KG1 (cell line): ENCODE data around the gene FOXP1.

ENCODE experiments used
- DNase-seq: peaks from one replicate; lab custom pipeline; 2025; lab: John Stamatoyannopoulos, UW

The FOXP1 gene

DNA sequence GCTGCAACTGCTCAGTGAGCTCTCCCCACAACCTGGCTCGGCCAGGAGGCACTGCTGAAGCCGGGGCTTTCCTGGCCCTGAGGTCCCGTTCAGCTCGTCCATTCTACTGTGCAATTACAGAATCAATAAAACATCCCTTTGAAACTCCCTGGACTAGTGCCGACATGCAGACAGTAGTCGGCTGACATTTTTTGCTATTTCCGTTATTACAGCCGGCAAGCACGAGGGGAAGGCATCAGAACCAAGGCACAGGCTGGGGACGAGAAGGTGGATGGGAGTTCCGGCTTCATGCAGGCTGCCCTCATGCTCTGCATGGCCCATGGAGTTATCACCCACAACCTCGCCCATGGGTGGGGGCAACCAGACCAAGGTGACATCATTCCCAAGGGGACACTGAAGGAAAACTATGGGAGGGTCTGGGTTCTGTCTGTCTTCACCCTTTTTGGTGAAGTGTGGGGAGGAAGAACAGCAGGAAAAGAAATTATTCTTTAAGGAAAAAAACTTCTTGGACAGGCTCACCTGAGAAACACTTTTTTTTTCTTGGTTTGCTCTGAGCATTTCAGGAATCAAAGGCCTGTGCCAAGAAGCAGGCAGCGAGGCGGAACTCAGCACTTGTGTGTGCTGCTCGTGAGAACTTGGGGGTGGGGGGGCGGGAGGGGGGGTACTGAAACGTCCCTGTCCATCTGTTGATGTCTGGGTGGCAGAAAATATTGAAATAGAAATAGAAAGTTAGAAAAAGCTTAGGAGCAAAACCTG, 154.5 kb downstream of the FOXP1 start:
- DNase-seq, result no peak

DNA sequence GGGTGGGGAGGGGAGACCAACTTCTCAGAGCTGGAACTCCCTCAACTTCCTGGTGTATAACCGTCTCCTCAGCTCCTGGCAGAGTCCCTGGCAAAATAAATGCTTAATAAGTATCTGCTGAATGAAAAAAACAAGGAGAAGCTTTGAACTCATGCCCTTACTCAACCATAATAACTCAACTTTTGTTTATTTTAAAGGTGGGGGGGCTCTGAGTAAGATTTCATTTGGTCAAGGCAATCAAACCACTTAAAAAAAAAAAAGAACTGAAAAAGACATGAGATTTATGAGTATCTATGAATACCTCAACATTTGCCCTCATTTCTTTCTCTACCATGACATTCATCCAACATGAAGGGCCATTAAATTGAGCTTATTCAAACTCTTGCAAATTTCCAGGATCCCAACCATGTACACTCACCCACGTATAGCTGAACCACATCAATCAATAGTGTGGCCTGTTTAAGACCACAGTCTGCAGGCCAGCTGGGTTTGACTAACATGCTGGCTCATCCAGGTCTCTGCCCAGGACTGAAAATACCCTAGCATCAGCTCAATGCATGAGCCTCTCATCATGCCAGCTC, 157.9 kb downstream of the FOXP1 start:
- no peak for DNase-seq

GRCh38 chr3:71423151-71423906, 160.2 kb downstream of the FOXP1 start:
- DNase-seq, result no peak

GRCh38 chr3:71421820-71422566, 161.5 kb downstream of the FOXP1 start:
- DNase-seq, result no peak

DNA sequence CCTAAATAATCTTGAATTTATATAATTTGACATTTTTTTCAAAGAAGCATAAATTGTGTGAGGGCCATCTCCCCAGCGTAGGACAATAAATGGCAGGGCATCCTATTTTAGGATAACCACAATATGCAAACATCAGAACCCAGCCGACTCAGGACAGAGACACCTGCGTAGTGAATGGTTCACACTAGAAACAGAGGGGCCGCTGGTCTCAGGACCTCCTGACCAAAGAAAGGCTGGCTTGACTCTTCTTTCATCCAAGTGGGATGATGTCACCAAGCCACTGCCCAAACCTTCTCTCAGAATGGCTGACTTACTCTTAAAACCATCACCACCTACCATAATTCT, 162.1 kb downstream of the FOXP1 start:
- DNase-seq, result no peak

- DNase-seq, result no peak
These were observed 164.2 kb downstream of the FOXP1 start for GRCh38 chr3:71419369-71419768.

DNA sequence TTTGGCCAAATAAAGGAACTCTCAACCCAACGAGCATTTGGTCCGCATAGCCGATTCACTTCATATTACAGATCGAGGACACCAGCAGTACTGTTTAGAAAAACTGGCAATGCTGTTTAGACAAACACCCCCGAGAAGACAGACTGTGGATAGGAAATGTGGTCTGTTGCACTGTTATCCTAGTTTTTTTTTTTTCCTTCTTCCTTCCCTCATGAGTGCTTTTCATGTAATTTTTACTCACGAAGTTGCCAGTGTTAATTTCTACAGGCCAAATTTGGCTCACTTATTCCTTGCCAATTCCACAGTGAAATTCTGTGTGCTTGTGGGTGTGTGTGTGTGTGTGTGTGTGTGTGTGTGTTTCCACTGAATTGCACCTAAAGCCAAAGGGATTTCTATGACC, 165.7 kb downstream of the FOXP1 start:
- DNase-seq, result no peak

DNA sequence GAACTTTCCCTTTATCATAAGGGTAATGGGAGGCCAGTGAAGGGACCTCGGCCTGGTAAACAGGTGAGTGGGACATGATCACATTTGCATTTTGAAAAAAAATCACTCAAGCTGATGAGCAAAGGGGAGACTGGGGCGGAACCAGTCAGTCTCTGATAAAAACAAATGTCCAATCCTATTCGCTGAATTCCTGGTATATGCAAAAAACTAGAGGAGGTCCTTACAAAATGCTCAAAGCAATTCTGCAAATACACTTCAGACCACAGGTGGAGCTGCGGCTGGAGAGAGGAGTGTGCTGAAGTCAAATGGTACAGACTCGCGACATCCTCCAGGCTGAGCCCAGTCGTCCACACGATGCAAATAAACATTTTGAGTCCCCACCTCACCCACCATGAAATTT, 166.7 kb downstream of the FOXP1 start:
- DNase-seq, result no peak

DNA sequence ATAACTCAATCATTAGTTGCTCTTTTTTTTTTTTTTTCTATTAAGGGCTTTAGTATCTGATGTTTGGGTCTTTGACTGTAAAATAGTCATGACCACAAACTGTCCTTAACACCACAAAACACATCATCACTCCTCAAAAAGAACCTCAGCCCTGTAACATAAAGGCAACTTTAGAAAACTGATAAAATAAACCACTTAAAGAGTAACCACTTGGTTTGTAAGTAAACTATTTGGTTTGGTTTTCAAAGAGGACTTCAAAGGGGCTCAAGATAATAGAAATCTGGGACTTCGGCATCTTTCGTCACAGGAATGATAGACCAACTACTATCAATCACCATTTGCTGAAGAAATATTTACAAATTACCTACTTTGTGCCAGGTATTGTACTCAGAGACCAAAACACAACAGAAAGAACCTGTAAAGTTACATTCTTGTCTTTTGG, 167.8 kb downstream of the FOXP1 start:
- DNase-seq, result no peak

DNA sequence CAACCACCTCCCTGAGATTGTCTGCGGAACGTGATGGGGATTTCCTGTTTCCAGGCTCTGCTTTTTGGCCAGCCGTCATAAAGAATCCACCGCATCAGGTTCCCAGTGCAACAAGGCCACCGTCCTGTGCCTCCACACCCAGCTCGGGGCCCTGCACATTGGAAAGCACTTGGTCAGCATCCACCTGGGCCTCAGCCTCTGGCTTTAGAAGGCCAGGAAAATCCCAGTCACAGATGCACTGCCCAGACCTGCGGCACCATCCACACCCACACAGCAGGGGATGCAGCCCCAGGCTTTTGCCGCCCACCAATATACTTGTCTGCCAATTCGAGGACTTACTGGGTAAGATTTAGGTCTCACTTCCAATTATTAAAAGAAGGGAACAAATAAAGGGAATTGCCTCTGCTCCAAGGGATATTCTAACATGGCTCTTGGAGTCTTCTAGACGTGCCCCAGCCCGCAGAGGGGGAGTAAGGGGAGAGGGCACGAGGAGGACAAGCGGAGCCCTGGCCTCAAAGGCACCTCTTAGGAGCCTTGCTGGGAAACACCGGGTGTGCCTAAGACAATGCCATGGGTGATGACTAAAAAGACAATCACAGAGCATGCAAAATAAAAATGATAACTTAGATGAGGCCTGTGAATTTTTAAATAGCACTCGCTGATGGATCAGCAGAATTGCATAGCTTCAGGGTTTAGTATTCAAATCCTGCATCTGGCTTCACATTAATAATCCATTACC, 169.2 kb downstream of the FOXP1 start:
- no peak for DNase-seq

- no peak for DNase-seq
These were observed 170.0 kb downstream of the FOXP1 start for GRCh38 chr3:71413572-71413971.

DNA sequence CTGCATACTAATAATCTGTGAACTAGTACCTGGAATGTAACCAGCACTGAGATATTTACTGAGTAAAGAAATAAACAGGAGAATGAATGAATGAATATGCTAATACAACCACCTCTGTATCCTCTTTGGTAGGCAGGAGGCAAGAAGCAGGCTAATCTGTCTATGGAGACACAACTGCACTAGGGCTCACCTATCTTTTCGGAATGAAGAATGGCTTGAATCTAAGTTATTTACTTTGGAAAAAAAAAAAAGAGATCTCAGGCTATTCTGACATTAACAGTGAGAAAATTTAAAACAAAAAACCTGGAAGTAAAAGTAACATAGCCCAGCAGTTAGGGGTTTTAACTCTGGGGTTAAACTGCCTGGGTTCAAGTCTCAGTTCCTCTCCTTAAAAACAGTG, 174.2 kb downstream of the FOXP1 start:
- no peak for DNase-seq

- DNase-seq, result no peak
These were observed 174.6 kb downstream of the FOXP1 start for GRCh38 chr3:71408903-71409302.

GRCh38 chr3:71407823-71408222, 175.7 kb downstream of the FOXP1 start:
- no peak for DNase-seq

- no peak for DNase-seq
These were observed 176.3 kb downstream of the FOXP1 start for GRCh38 chr3:71406972-71407810.

- no peak for DNase-seq
These were observed 180.6 kb downstream of the FOXP1 start for GRCh38 chr3:71402911-71403310.

GRCh38 chr3:71402280-71402679, 181.2 kb downstream of the FOXP1 start:
- no peak for DNase-seq

- DNase-seq, result no peak
These were observed 181.8 kb downstream of the FOXP1 start for GRCh38 chr3:71401695-71402231.

- no peak for DNase-seq
These were observed 182.5 kb downstream of the FOXP1 start for GRCh38 chr3:71400986-71401451.

GRCh38 chr3:71399478-71399877, 184.1 kb downstream of the FOXP1 start:
- DNase-seq, result no peak
